ENCODE measurements around the gene ALPI. TPM values are rescaled to one million over a fixed set of nuclear protein-coding genes. Genes with fewer than 3 reads are reported as not detected.

Gene ALPI
- total and polyA plus RNA-seq, 9 of the 15 experiments (the other 6 are each of a cell fraction or from before 2014, with no cell fraction given): not detected

- H3K9me1 ChIP-seq (ENCODE audit: control insufficient read depth, insufficient read depth, low read length): no peaks in the 10 kb centered on the region
- no peak overlapping the region for H3K4me2 ChIP-seq (ENCODE audit: insufficient read depth, low read length)
- WGBS (ENCODE audit: insufficient coverage, low coverage, missing lambda C conversion rate): 4% methylated on average over 7 of the region's 7 CpGs
- H3K9me3 ChIP-seq (replicated peaks; ENCODE audit: control insufficient read depth, insufficient read depth, low read depth, low read length): no peaks in the 10 kb centered on the region
- FAIRE-seq (no peak), ATAC-seq (no peak), DNase-seq (ENCODE audit: extremely low read depth in 1 of 4, low spot score in 3 of 4) (no peak)
- CTCF ChIA-PET (ENCODE audit: low intra/inter-chr PET ratio): no interaction called here
- no TSS peak for BruUV-seq (replicated peaks)
- intact Hi-C loops (cut with micrococcal nuclease) (no loop called here), in situ Hi-C loops (cut with MboI) (no loop called here)
- no peaks in the 10 kb centered on the region for H3K79me2 ChIP-seq (ENCODE audit: control insufficient read depth, insufficient read depth, low read length)
- no peak overlapping the region for H3K27ac ChIP-seq (ENCODE audit: extremely low read depth, low read depth, low read length)
- H3K4me3 ChIP-seq: no peak overlapping the region
- H3K36me3 ChIP-seq (ENCODE audit: control insufficient read depth, insufficient read depth, low read length): no peaks in the 10 kb centered on the region
- POLR2A ChIA-PET: interaction anchor here (0.7 kb wide), 1 partner anchor 11 kb away, joined by 3 read pairs; no protein-coding TSS in a partner anchor
- H3K9ac ChIP-seq (ENCODE audit: insufficient read depth in 1 of 2, low read depth in 2 of 2, low read length in 2 of 2): no peak overlapping the region
- H2AFZ ChIP-seq (ENCODE audit: low read depth, low read length): no peak overlapping the region
- no peaks in the 10 kb centered on the region for H4K20me1 ChIP-seq (replicated peaks; ENCODE audit: control insufficient read depth, insufficient read depth, low read length)
- peaks cover 0 to 11% of the 10 kb centered on the region in 2 experiments; a peak in 2 of 5 replicates for H3K27me3 ChIP-seq (ENCODE audit: control insufficient read depth in 2 of 2, insufficient read depth in 2 of 2, low read length in 2 of 2)
- H3K4me1 ChIP-seq (replicated peaks in 1 of 2; ENCODE audit: control insufficient read depth in 2 of 2, insufficient read depth in 2 of 2, low read length in 2 of 2): no peaks in the 10 kb centered on the region
- TF ChIP-seq MAFK (IDR thresholded peaks at IDR 0.05; ENCODE audit: low read length): no peak
- TF ChIP-seq ZNF583 (CRISPR knock-in tag; IDR thresholded peaks at IDR 0.05): no peak
- TF ChIP-seq SREBF1 (IDR thresholded peaks at IDR 0.05; ENCODE audit: borderline replicate concordance, low read depth, low read length): no peak
- TF ChIP-seq, protein P1, sequence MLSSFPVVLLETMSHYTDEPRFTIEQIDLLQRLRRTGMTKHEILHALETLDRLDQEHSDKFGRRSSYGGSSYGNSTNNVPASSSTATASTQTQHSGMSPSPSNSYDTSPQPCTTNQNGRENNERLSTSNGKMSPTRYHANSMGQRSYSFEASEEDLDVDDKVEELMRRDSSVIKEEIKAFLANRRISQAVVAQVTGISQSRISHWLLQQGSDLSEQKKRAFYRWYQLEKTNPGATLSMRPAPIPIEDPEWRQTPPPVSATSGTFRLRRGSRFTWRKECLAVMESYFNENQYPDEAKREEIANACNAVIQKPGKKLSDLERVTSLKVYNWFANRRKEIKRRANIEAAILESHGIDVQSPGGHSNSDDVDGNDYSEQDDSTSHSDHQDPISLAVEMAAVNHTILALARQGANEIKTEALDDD (IDR thresholded peaks at IDR 0.05): no peak
- no peak for TF ChIP-seq ELF2 (CRISPR knock-in tag; IDR thresholded peaks at IDR 0.05)
- no peak for TF ChIP-seq SMARCA4 (IDR thresholded peaks at IDR 0.05)
- TF ChIP-seq MXI1 (IDR thresholded peaks at IDR 0.05; ENCODE audit: low read depth, low read length): no peak
- TF ChIP-seq TAF9B (IDR thresholded peaks at IDR 0.05; ENCODE audit: partially characterized antibody): no peak
- no peak for TF ChIP-seq KHSRP (IDR thresholded peaks at IDR 0.05)
- no peak for TF ChIP-seq NFRKB (IDR thresholded peaks at IDR 0.05; ENCODE audit: low read depth)
- TF ChIP-seq HDAC2 (IDR thresholded peaks at IDR 0.05): no peak
- no peak for TF ChIP-seq JUND (IDR thresholded peaks at IDR 0.05; ENCODE audit: borderline replicate concordance, low read depth, low read length)
- TF ChIP-seq JUND (tag; IDR thresholded peaks at IDR 0.05; ENCODE audit: borderline replicate concordance, low read depth, low read length): no peak
- no peak for TF ChIP-seq GTF2E2 (tag; IDR thresholded peaks at IDR 0.05)
- no peak for TF ChIP-seq ZNF785 (CRISPR knock-in tag; IDR thresholded peaks at IDR 0.05)
- no peak for TF ChIP-seq ATF6 (CRISPR knock-in tag; IDR thresholded peaks at IDR 0.05)
- TF ChIP-seq HOXB6 (CRISPR knock-in tag; IDR thresholded peaks at IDR 0.05; ENCODE audit: borderline replicate concordance): no peak
- TF ChIP-seq CAMTA2 (CRISPR knock-in tag; conservative IDR thresholded peaks at IDR 0.05): no peak
Measured at GRCh38 chr2:232410238-232410900, 45.6 kb upstream of the ALPI start.

Measured in K562 (cell line).